Neural cell (in vitro differentiated cells): ENCODE results near the gene HOXC13. TPM values are rescaled to one million over a fixed set of nuclear protein-coding genes. Genes with fewer than 3 reads are reported as not detected.

Experiments used
- H2AFZ ChIP-seq: fragments of 200-600, 300-800 bp; sonication (generic), shearing (Covaris generic); 2 replicates; pipeline ENCODE4 v1.6.0; 2014; ENCODE audit warnings: low read depth, mild to moderate bottlenecking, antibody characterized with exemption, low read length, moderate library complexity
- H3F3A ChIP-seq: fragments of 200-600 bp; shearing (Covaris generic); 2 replicates; pipeline ENCODE4 v1.6.1; 2016; ENCODE audit warnings: mild to moderate bottlenecking, moderate library complexity, mixed read lengths, antibody characterized with exemption, low read length; ENCODE audit not compliant: insufficient read depth, poor library complexity, severe bottlenecking
- H3K27ac ChIP-seq: fragments of 200-600, 300-800 bp; sonication (generic), shearing (Covaris generic); 2 replicates; pipeline ENCODE4 v1.5.1; 2014; ENCODE audit warnings: mild to moderate bottlenecking, low read length, moderate library complexity
- H3K27me3 ChIP-seq: fragments of 300-800, 200-600 bp; sonication (generic), shearing (Covaris generic); 2 replicates; pipeline ENCODE4 v1.6.0; 2014; ENCODE audit warnings: mild to moderate bottlenecking, low read depth, low read length, moderate library complexity; ENCODE audit not compliant: insufficient read depth
- H3K36me3 ChIP-seq: fragments of 300-800, 200-600 bp; sonication (generic), shearing (Covaris generic); 2 replicates; pipeline ENCODE4 v1.5.1; 2014; ENCODE audit warnings: mild to moderate bottlenecking, antibody characterized with exemption, low read length, moderate library complexity; ENCODE audit not compliant: insufficient read depth
- H3K4me2 ChIP-seq: fragments of 300-800, 200-600 bp; sonication (generic), shearing (Covaris generic); 2 replicates; pipeline ENCODE4 v1.6.0; 2014; ENCODE audit warnings: mild to moderate bottlenecking, low read length
- H3K4me3 ChIP-seq: fragments of 300-800, 200-600 bp; sonication (generic), shearing (Covaris generic); 2 replicates; pipeline ENCODE4 v1.5.1; 2014; ENCODE audit warnings: mild to moderate bottlenecking, low read length, moderate library complexity
- H3K79me2 ChIP-seq: fragments of 200-600 bp; shearing (Covaris generic); replicated peaks from 2 replicates; pipeline ENCODE4 v1.6.0; 2014; ENCODE audit warnings: mild to moderate bottlenecking, low read length, moderate library complexity; ENCODE audit not compliant: insufficient read depth
- H3K9ac ChIP-seq: fragments of 300-800, 200-600 bp; sonication (generic), shearing (Covaris generic); 2 replicates; pipeline ENCODE4 v1.6.1; 2016; ENCODE audit warnings: mild to moderate bottlenecking, low read length, mixed read lengths
- H3K9me2 ChIP-seq: fragments of 200-600 bp; shearing (Covaris generic); 2 replicates; pipeline ENCODE4 v1.6.1; 2016; ENCODE audit warnings: mild to moderate bottlenecking, low read length, mixed read lengths; ENCODE audit not compliant: insufficient read depth
- H3K9me3 ChIP-seq: fragments of 200-600, 300-800 bp; sonication (generic), shearing (Covaris generic); 2 replicates; pipeline ENCODE4 v1.6.1; 2016; ENCODE audit warnings: mild to moderate bottlenecking, mixed run types, low read length, moderate library complexity, mixed read lengths
- H4K20me1 ChIP-seq: fragments of 200-600 bp; shearing (Covaris generic); 2 replicates; pipeline ENCODE4 v1.6.1; 2016; ENCODE audit warnings: mild to moderate bottlenecking, mixed run types; ENCODE audit not compliant: insufficient read depth
- CTCF ChIP-seq: fragments of 450-650 bp; IDR thresholded peaks from 2 replicates; pipeline ENCODE4 v1.5.1; 2014; ENCODE audit warnings: antibody characterized with exemption, mild to moderate bottlenecking, moderate library complexity; ENCODE audit not compliant: poor library complexity, severe bottlenecking
- EP300 ChIP-seq: fragments of 450-650 bp; conservative IDR thresholded peaks from 2 replicates; pipeline ENCODE4 v1.6.1; 2014; ENCODE audit warnings: antibody characterized with exemption, mild to moderate bottlenecking, moderate library complexity; ENCODE audit not compliant: poor library complexity, severe bottlenecking
- EZH2 ChIP-seq: fragments of 200-600, 300-800 bp; shearing (Covaris generic), sonication (generic); IDR thresholded peaks from 2 replicates; pipeline ENCODE4 v1.6.1; 2014; ENCODE audit warnings: antibody characterized with exemption, low read length, borderline replicate concordance, mild to moderate bottlenecking; ENCODE audit not compliant: insufficient read depth, poor library complexity, severe bottlenecking
- MXI1 ChIP-seq: fragments of 450-650 bp; conservative IDR thresholded peaks from 2 replicates; pipeline ENCODE4 v1.6.1; 2014; ENCODE audit warnings: antibody characterized with exemption, mild to moderate bottlenecking; ENCODE audit not compliant: poor library complexity, severe bottlenecking
- POLR2AphosphoS5 ChIP-seq: IDR thresholded peaks from 2 replicates; pipeline ENCODE4 v1.6.1; 2012
- RAD21 ChIP-seq: fragments of 450-650 bp; conservative IDR thresholded peaks from 2 replicates; pipeline ENCODE4 v1.6.1; 2014; ENCODE audit warnings: antibody characterized with exemption, mild to moderate bottlenecking, moderate library complexity
- SMC3 ChIP-seq: fragments of 450-650 bp; conservative IDR thresholded peaks from 2 replicates; pipeline ENCODE4 v1.6.1; 2014; ENCODE audit warnings: antibody characterized with exemption, mild to moderate bottlenecking, moderate library complexity; ENCODE audit not compliant: poor library complexity
- TAF1 ChIP-seq: IDR thresholded peaks from 2 replicates; pipeline ENCODE4 v1.6.1; 2012; ENCODE audit warnings: low read depth
- polyA plus RNA-seq: library from polyadenylated mRNA; depleted of rRNA; stranded (reverse); fragments of >200 nt; gene quantifications from 2 replicates; pipeline ENCODE4 v1.2.3, GENCODE V29; 2014
- TF ChIP-seq, protein P1 (sequence below): IDR thresholded peaks from 2 replicates; pipeline ENCODE4 v1.6.1; 2012; ENCODE audit warnings: borderline replicate concordance

HOXC13 gene
- polyA plus RNA-seq, 1 donor from 2014 or later: not detected

DNA sequence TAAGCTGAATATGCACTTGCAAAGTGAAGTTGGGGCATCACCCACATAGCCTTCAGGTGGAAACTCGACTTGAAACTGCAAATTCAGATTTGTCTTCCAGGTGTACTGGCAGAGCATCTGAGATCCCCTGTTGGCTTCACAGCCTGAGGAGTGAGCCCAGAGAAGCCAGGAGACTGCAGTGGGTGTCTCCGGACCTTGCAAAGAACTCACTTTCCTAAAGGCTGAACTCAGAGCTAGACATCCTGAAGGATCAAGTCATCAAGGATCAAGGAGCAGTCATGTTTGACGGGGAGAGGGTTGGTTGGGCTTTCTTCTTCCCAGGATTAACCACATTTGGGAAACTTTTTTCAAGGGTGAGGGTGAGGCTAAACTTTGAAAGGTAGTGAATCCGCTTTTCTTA lies 9.1 kb upstream of the HOXC13 start:
- no peak overlapping the region for H3K9ac ChIP-seq
- no peaks in the 10 kb centered on the region for H4K20me1 ChIP-seq
- H2AFZ ChIP-seq: no peak overlapping the region
- no peaks in the 10 kb centered on the region for H3K79me2 ChIP-seq
- peaks cover 100% of the 10 kb centered on the region for H3K27me3 ChIP-seq
- no peak overlapping the region for H3K27ac ChIP-seq
- no peaks in the 10 kb centered on the region for H3K36me3 ChIP-seq
- TF ChIP-seq CTCF: no peak
- no peaks in the 10 kb centered on the region for H3K9me3 ChIP-seq
- H3F3A ChIP-seq: no peaks in the 10 kb centered on the region
- no peak overlapping the region for H3K4me3 ChIP-seq
- no peaks in the 10 kb centered on the region for H3K9me2 ChIP-seq
- no peak overlapping the region for H3K4me2 ChIP-seq

DNA sequence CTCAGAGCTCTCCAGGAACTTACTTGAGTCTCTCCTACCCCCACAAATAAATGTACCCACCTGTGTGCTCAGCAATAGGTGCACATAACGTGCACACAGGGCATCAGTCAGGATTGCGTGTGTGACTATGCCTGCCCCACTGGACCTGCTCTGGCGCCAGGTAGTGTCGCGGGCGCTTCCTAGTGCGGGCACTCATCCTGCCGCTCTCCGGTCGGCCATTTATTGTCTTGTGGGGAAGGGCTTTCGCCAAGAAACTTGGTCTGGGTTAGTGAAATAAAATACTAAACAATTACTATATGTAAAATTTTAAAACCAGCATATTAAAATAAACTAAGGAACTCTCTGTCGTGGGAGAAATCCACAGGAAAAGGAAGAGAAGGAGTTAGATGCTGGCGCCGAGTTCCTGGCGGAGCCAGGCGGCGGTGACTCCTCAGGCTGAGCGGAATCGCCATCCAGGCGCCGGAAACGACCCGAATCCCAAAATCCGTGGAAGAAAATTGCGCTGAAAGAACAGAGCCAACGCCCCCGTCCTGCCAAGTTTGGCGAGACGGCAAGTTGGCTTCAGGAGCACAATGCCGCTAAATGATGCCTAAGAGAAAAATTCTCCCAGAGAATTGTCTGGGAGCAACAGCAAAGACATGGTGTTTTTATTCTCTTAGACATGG lies 7.9 kb upstream of the HOXC13 start:
- no peaks in the 10 kb centered on the region for H3F3A ChIP-seq
- no peak overlapping the region for H3K27ac ChIP-seq
- TF ChIP-seq EZH2 (peak; percentile 7), MXI1 (no peak)
- H3K4me2 ChIP-seq: no peak overlapping the region
- H3K9me2 ChIP-seq: no peaks in the 10 kb centered on the region
- no peaks in the 10 kb centered on the region for H3K36me3 ChIP-seq
- no peaks in the 10 kb centered on the region for H4K20me1 ChIP-seq
- no peaks in the 10 kb centered on the region for H3K9me3 ChIP-seq
- no peak overlapping the region for H2AFZ ChIP-seq
- no peaks in the 10 kb centered on the region for H3K79me2 ChIP-seq
- H3K9ac ChIP-seq: no peak overlapping the region
- no peak overlapping the region for H3K4me3 ChIP-seq
- H3K27me3 ChIP-seq: peaks cover 100% of the 10 kb centered on the region

- no peaks in the 10 kb centered on the region for H4K20me1 ChIP-seq
- no peaks in the 10 kb centered on the region for H3K9me3 ChIP-seq
- no peak overlapping the region for H2AFZ ChIP-seq
- no peak overlapping the region for H3K4me3 ChIP-seq
- peaks cover 100% of the 10 kb centered on the region for H3K27me3 ChIP-seq
- no peaks in the 10 kb centered on the region for H3F3A ChIP-seq
- H3K79me2 ChIP-seq: no peaks in the 10 kb centered on the region
- no peak overlapping the region for H3K4me2 ChIP-seq
- no peak for TF ChIP-seq SMC3
- H3K27ac ChIP-seq: no peak overlapping the region
- H3K9ac ChIP-seq: no peak overlapping the region
- no peaks in the 10 kb centered on the region for H3K9me2 ChIP-seq
- H3K36me3 ChIP-seq: no peaks in the 10 kb centered on the region
Measured at GRCh38 chr12:53931844-53932581, 6.6 kb upstream of the HOXC13 start.

- Histone ChIP-seq H2AFZ (no peak overlapping the region), H3K36me3 (no peaks in the 10 kb centered on the region), H3K4me3 (no peak overlapping the region), H3K9ac (no peak overlapping the region), H3K4me2 (no peak overlapping the region), H3K9me2 (no peaks in the 10 kb centered on the region), H3F3A (no peaks in the 10 kb centered on the region), H3K9me3 (no peaks in the 10 kb centered on the region), H3K79me2 (no peaks in the 10 kb centered on the region), H4K20me1 (no peaks in the 10 kb centered on the region), H3K27me3 (peaks cover 100% of the 10 kb centered on the region), H3K27ac (no peak overlapping the region)
- TF ChIP-seq TAF1 (no peak), EZH2 (no peak), MXI1 (no peak), RAD21 (no peak), EP300 (no peak), POLR2AphosphoS5 (no peak), SMC3 (no peak), CTCF (no peak)
- TF ChIP-seq, protein P1, sequence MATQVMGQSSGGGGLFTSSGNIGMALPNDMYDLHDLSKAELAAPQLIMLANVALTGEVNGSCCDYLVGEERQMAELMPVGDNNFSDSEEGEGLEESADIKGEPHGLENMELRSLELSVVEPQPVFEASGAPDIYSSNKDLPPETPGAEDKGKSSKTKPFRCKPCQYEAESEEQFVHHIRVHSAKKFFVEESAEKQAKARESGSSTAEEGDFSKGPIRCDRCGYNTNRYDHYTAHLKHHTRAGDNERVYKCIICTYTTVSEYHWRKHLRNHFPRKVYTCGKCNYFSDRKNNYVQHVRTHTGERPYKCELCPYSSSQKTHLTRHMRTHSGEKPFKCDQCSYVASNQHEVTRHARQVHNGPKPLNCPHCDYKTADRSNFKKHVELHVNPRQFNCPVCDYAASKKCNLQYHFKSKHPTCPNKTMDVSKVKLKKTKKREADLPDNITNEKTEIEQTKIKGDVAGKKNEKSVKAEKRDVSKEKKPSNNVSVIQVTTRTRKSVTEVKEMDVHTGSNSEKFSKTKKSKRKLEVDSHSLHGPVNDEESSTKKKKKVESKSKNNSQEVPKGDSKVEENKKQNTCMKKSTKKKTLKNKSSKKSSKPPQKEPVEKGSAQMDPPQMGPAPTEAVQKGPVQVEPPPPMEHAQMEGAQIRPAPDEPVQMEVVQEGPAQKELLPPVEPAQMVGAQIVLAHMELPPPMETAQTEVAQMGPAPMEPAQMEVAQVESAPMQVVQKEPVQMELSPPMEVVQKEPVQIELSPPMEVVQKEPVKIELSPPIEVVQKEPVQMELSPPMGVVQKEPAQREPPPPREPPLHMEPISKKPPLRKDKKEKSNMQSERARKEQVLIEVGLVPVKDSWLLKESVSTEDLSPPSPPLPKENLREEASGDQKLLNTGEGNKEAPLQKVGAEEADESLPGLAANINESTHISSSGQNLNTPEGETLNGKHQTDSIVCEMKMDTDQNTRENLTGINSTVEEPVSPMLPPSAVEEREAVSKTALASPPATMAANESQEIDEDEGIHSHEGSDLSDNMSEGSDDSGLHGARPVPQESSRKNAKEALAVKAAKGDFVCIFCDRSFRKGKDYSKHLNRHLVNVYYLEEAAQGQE: no peak
Measured at GRCh38 chr12:53932915-53933314, 5.7 kb upstream of the HOXC13 start.
